WI38 (cell line): ENCODE results near the gene TTC39A.
"Not testable (repeated sequence)": the region's sequence is repeated elsewhere in the genome, so short reads cannot be mapped to it uniquely, and the experiment has no call there.

Experiments
- H3K4me3 ChIP-seq: 2 replicates; pipeline ENCODE4 v1.5.1; 2011; ENCODE audit warnings: low read depth, mild to moderate bottlenecking, control low read depth, low read length
- TF ChIP-seq, protein P1 (sequence below): IDR thresholded peaks from 2 replicates; pipeline ENCODE4 v1.5.1; 2012; ENCODE audit warnings: low read depth, mild to moderate bottlenecking, control low read depth, low read length

Gene TTC39A

DNA sequence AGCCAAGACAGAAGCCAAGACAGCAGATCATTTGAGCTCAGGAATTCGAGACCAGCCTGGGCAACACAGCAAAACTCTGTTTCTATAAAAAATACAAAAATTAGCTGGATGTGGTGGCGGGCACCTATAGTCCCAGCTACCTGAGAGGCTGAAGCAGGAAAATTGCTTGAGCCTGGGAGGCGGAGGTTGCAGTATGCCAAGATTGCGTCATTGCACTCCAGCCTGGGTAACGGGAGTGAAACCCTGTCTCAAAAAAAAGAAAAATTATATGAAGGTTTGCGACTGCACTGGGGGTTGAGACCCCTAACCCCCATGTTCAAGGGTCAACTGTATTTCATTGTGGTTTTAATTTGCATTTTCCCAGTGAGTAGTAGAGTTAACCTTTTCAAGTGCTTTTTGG is 78.0 kb downstream of the TTC39A start:
- TF ChIP-seq, protein P1, sequence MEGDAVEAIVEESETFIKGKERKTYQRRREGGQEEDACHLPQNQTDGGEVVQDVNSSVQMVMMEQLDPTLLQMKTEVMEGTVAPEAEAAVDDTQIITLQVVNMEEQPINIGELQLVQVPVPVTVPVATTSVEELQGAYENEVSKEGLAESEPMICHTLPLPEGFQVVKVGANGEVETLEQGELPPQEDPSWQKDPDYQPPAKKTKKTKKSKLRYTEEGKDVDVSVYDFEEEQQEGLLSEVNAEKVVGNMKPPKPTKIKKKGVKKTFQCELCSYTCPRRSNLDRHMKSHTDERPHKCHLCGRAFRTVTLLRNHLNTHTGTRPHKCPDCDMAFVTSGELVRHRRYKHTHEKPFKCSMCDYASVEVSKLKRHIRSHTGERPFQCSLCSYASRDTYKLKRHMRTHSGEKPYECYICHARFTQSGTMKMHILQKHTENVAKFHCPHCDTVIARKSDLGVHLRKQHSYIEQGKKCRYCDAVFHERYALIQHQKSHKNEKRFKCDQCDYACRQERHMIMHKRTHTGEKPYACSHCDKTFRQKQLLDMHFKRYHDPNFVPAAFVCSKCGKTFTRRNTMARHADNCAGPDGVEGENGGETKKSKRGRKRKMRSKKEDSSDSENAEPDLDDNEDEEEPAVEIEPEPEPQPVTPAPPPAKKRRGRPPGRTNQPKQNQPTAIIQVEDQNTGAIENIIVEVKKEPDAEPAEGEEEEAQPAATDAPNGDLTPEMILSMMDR = no peak
- H3K4me3 ChIP-seq = no peak overlapping the region

DNA sequence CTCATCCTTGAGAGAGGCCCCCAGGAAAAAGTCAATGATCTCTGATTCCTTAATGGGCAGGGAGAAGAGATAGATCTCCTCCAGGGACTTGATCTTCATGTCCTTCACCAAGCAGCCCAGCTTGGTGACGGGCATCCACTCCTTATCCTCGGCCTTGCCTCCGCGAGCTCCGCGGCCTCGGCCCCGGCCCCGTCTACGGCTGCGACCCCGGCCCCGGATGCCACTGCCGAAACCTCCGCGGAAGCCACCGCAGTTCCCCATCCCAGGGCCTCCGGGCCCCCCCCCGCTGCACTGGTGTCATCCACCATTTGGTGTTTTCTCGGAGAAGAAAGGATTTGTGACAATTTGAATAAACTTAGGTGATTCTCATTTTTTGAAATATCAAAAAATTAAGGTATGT is 79.2 kb downstream of the TTC39A start:
- not testable (repeated sequence) for H3K4me3 ChIP-seq

DNA sequence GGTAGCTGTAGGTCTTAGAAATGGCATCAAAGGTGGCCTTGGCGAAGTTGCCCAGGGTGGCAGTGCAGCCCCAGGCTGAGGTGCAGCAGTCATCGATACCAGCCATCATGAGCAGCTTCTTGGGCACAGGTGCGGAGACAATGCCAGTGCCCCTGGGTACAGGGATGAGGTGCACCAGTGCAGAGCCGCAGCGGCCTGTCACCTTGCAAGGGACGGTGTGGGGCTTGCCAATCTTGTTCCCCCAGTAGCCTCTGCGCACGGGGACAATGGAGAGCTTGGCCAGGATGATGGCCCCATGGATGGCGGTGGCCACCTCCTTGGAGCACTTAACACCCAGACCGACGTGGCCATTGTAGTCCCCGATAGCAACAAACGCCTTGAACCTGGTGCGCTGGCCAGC is 79.6 kb downstream of the TTC39A start:
- not testable (repeated sequence) for H3K4me3 ChIP-seq

DNA sequence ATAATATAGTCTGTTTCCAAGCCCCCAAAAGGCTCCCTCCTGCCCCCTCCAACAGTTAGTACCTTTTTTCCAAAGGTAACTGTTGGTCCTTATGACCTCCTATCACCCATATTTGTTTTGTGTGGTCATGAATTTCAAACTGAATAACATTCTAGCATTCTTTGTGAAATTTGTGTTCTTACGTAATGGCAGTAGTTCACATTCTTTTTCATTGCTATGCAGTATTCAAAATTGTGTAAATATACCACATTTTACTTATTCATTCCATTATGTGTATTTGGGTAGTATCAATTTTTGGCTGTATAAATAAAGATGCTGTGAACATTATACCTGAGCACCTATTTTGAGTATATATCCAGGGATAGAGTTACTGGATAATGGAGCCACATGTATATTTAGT is 80.9 kb downstream of the TTC39A start:
- H3K4me3 ChIP-seq = no peak overlapping the region
- TF ChIP-seq, protein P1 = no peak

DNA sequence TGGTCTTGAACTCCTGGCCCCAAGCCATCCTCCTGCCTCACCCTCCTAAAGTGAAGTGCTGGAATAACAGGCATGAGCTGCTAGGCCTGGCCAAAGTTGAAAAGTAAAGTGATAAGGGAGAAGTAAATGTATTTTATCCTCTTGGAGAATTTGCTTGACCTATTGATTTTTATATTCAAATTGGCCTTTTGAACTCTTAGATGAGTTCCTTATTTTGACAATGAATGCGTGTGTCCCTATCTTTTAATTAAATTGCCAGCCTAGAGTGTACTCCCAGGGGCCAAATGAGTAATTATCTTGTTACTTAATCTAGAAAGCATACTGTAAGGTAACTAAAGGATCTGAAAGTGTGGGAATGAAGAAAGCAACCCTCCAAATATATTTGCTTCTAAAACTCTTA is 82.9 kb downstream of the TTC39A start:
- no peak overlapping the region for H3K4me3 ChIP-seq
- TF ChIP-seq, protein P1 = no peak

DNA sequence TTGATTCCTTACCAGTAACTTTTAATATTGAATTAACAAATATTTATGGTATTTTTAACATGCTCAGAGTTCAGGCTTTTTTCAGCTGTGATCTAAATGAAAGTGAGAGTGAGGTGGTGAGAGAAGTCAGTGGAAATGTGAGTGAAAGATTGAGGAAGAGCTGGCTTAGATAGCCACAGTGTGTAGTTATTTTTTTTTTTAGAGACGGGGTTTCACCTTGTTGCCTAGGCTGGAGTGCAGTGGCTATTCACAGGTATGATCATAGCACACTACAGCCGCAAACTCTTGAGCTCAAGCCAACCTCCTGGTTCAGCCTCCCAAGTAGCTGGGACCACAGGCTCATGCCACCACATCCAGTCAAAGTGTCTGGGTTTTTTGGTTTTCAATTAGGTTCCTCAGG is 83.3 kb downstream of the TTC39A start:
- TF ChIP-seq, protein P1 = no peak
- H3K4me3 ChIP-seq = no peak overlapping the region

DNA sequence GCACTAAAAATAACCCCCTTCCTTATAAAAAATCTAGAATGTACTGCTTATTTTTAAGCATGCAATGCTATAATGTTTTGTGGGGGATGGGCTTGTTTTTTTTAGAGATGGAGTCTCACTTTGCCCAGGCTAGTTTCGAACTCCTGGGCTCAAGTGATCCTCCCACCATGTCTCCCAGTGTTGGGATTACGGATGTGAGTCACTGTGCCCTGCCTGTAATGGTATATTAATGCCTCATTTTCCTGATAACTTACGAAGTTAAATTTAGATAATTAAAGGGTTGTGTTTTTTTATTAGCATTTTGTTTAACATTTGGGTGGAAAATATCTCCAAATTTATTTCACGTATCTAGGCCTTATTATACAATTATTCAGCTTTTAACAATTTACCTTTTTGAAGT is 87.8 kb downstream of the TTC39A start:
- TF ChIP-seq, protein P1 = no peak
- no peak overlapping the region for H3K4me3 ChIP-seq

DNA sequence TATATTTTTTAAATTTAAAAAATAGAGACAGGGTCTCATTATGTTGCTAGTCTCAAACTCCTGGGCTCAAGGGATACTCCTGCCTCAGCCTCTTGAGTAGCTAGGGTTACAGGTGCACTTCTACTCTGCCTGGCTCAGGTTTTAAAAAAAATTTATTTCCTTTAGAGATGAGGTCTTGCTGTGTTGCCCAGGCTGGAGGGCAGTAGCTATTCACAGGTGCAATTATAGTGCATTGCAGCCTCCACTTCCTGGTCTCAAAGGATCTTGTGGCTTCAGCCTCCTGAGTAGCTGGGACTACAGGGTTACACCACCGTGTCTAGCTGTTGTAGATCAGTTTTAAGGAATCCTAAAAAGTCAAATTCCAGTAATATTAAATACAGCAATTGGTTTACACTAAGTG is 89.2 kb downstream of the TTC39A start:
- no peak overlapping the region for H3K4me3 ChIP-seq
- TF ChIP-seq, protein P1 = no peak

DNA sequence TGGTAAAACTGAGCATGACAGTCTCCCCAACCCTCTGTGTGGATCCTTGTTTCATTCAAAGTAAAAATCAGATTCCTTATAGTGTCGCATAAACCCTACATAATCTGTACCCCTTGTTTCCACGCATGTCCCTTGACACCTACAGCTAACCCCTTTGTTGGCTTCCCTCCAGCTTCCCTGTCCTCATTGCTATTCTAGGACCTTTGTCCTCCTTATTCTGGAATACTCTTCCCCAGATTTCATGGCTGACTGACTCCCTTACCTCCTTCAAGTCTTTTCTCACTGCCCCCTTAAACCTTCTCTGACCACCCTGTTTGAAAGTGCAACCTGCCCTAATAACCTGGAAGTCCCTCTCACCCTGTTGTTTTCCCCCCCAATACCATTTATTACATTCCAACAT is 90.3 kb downstream of the TTC39A start:
- TF ChIP-seq, protein P1 = no peak
- H3K4me3 ChIP-seq = no peak overlapping the region
